HCT116 (cell line): ENCODE data around the gene CCDC137.

ENCODE experiments used
- CEBPB ChIP-seq: IDR thresholded peaks from 2 replicates; pipeline ENCODE4 v1.6.1; 2012; ENCODE audit warnings: low read depth
- ELF1 ChIP-seq: IDR thresholded peaks from 2 replicates; pipeline ENCODE4 v1.6.1; 2012; ENCODE audit warnings: low read depth, borderline replicate concordance
- EZH2 ChIP-seq: fragments of 200-600 bp; sonication (generic); IDR thresholded peaks from 2 replicates; pipeline ENCODE4 v1.6.1; 2017; ENCODE audit warnings: antibody characterized with exemption, mixed run types
- EZH2phosphoT487 ChIP-seq: fragments of 200-600 bp; IDR thresholded peaks from 2 replicates; pipeline ENCODE4 v1.6.1; 2018; ENCODE audit warnings: antibody characterized with exemption, borderline replicate concordance
- JUND ChIP-seq: IDR thresholded peaks from 2 replicates; pipeline ENCODE4 v1.6.1; 2012
- POLR2A ChIP-seq: IDR thresholded peaks from 2 replicates; pipeline ENCODE4 v1.7.0; 2011; ENCODE audit warnings: borderline replicate concordance; ENCODE audit not compliant: insufficient read depth, insufficient read length; ENCODE audit errors: extremely low read depth
- POLR2AphosphoS5 ChIP-seq: IDR thresholded peaks from 2 replicates; pipeline ENCODE4 v1.6.1; 2011; ENCODE audit warnings: mild to moderate bottlenecking, low read depth, low read length, moderate library complexity
- RAD21 ChIP-seq: IDR thresholded peaks from 2 replicates; pipeline ENCODE4 v1.6.1; 2012; ENCODE audit warnings: low read depth, mild to moderate bottlenecking
- SP1 ChIP-seq: IDR thresholded peaks from 2 replicates; pipeline ENCODE4 v1.6.1; 2012; ENCODE audit warnings: low read depth
- ZNF274 ChIP-seq: fragments of 200-500 bp; sonication (Bioruptor generic); IDR thresholded peaks from 2 replicates; pipeline ENCODE4 v1.6.1; 2014; ENCODE audit warnings: mild to moderate bottlenecking, low read depth, low read length, inconsistent platforms
- TF ChIP-seq, protein P1 (sequence below), 3 experiments: fragments of 200-600 bp in 1 of 3; sonication (generic) in 1 of 3; IDR thresholded peaks in 2 of 3; conservative IDR thresholded peaks in 1 of 3; 2 replicates each; pipeline ENCODE4 v1.5.1; 2012 to 2017; ENCODE audit warnings: low read depth in 2 of 3, low read length in 2 of 3, antibody characterized with exemption in 1 of 3, borderline replicate concordance in 1 of 3, control low read depth in 1 of 3, mild to moderate bottlenecking in 1 of 3, mixed read lengths in 1 of 3, mixed run types in 1 of 3, moderate library complexity in 1 of 3; ENCODE audit not compliant: insufficient read depth in 1 of 3
- TF ChIP-seq, protein P2 (sequence below): IDR thresholded peaks from 2 replicates; pipeline ENCODE4 v1.6.1; 2011; ENCODE audit warnings: mild to moderate bottlenecking, low read length, moderate library complexity; ENCODE audit not compliant: insufficient replicate concordance; ENCODE audit errors: extremely low read depth

DNA sequence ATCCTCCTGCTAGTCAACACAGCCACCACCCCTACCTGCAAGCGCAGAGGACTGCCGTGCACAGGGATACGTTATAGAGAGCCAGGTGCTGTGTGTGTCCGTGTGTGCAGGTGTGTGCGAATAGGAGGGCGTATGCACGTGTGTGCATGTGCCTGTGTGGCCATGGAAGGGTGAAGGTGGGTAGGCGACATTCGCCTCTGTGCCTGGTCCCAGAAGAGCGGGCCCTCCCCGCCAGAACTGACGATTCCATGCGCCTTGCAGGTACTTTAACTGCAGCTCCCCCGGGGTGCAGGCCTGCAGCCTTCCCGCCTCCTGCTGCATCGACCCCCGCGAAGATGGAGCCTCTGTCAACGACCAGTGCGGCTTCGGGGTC, 18.9 kb upstream of the CCDC137 start:
- TF ChIP-seq POLR2AphosphoS5 (no peak), JUND (no peak), ZNF274 (no peak), CEBPB (no peak), EZH2phosphoT487 (no peak), EZH2 (no peak), POLR2A (no peak), SP1 (no peak), RAD21 (no peak), ELF1 (no peak)
- TF ChIP-seq, protein P1, sequence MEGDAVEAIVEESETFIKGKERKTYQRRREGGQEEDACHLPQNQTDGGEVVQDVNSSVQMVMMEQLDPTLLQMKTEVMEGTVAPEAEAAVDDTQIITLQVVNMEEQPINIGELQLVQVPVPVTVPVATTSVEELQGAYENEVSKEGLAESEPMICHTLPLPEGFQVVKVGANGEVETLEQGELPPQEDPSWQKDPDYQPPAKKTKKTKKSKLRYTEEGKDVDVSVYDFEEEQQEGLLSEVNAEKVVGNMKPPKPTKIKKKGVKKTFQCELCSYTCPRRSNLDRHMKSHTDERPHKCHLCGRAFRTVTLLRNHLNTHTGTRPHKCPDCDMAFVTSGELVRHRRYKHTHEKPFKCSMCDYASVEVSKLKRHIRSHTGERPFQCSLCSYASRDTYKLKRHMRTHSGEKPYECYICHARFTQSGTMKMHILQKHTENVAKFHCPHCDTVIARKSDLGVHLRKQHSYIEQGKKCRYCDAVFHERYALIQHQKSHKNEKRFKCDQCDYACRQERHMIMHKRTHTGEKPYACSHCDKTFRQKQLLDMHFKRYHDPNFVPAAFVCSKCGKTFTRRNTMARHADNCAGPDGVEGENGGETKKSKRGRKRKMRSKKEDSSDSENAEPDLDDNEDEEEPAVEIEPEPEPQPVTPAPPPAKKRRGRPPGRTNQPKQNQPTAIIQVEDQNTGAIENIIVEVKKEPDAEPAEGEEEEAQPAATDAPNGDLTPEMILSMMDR (IDR thresholded peaks at IDR 0.05 in 2 of 3, conservative IDR thresholded peaks at IDR 0.05 in 1 of 3; ENCODE audit: borderline replicate concordance in 1 of 3, insufficient read depth in 1 of 3, low read depth in 2 of 3, low read length in 2 of 3) = no peak
- TF ChIP-seq, protein P2, sequence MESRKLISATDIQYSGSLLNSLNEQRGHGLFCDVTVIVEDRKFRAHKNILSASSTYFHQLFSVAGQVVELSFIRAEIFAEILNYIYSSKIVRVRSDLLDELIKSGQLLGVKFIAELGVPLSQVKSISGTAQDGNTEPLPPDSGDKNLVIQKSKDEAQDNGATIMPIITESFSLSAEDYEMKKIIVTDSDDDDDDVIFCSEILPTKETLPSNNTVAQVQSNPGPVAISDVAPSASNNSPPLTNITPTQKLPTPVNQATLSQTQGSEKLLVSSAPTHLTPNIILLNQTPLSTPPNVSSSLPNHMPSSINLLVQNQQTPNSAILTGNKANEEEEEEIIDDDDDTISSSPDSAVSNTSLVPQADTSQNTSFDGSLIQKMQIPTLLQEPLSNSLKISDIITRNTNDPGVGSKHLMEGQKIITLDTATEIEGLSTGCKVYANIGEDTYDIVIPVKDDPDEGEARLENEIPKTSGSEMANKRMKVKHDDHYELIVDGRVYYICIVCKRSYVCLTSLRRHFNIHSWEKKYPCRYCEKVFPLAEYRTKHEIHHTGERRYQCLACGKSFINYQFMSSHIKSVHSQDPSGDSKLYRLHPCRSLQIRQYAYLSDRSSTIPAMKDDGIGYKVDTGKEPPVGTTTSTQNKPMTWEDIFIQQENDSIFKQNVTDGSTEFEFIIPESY = no peak
